Right forelimb (tissue), 1 donor: ENCODE results near the gene ZNF892.

Experiments used
- DNase-seq: peaks from one replicate; pipeline ENCODE4 v3.0.0-alpha.2; 2018

The ZNF892 gene

GRCh38 chr2:95207111-95207961 is at the start of gene ZNF892:
ZNF892 (plus strand) TSS chr2:95207521; CDS start chr2:95207816, 295 bp downstream.
- peak; percentile 94 for DNase-seq

- DNase-seq, result no peak
Observed at GRCh38 chr2:95158441-95158840, 48.9 kb upstream of the ZNF892 start.

GRCh38 chr2:95158891-95159619 is 48.3 kb upstream of the ZNF892 start:
- DNase-seq, result peak; percentile 73

- DNase-seq, result peak; percentile 80
Observed at GRCh38 chr2:95159690-95160449, 47.5 kb upstream of the ZNF892 start, which contains the start of gene ZNF514. ZNF514 (minus strand) TSS chr2:95159848; CDS start chr2:95153253, 6,595 bp downstream.

- DNase-seq, result no peak
Observed at GRCh38 chr2:95165030-95165370, 42.3 kb upstream of the ZNF892 start.

- peak; percentile 97 for DNase-seq
Observed at GRCh38 chr2:95165371-95166064, 41.8 kb upstream of the ZNF892 start, which contains the start of gene ZNF2. ZNF2 (plus strand) TSS chr2:95165809; CDS start chr2:95176227, 10,418 bp downstream.

GRCh38 chr2:95166065-95166763 is 41.1 kb upstream of the ZNF892 start:
- no peak for DNase-seq

GRCh38 chr2:95171902-95172301 is 35.4 kb upstream of the ZNF892 start:
- no peak for DNase-seq

- DNase-seq, result no peak
Observed at GRCh38 chr2:95174031-95174542, 33.2 kb upstream of the ZNF892 start.

- DNase-seq, result no peak
Observed at GRCh38 chr2:95179451-95179850, 27.9 kb upstream of the ZNF892 start.

GRCh38 chr2:95181774-95182173 is 25.5 kb upstream of the ZNF892 start:
- DNase-seq, result no peak

- no peak for DNase-seq
Observed at GRCh38 chr2:95185197-95185596, 22.1 kb upstream of the ZNF892 start.

- no peak for DNase-seq
Observed at GRCh38 chr2:95185973-95186372, 21.3 kb upstream of the ZNF892 start.

- DNase-seq, result peak; percentile 46
Observed at GRCh38 chr2:95192956-95193355, 14.4 kb upstream of the ZNF892 start.

- DNase-seq, result no peak
Observed at GRCh38 chr2:95203911-95204310, 3.4 kb upstream of the ZNF892 start.

- no peak for DNase-seq
Observed at GRCh38 chr2:95204396-95204795, 2.9 kb upstream of the ZNF892 start.

- no peak for DNase-seq
Observed at GRCh38 chr2:95206096-95206495, 1.2 kb upstream of the ZNF892 start.

GRCh38 chr2:95208106-95208505 is 785 bp downstream of the ZNF892 start:
- no peak for DNase-seq

GRCh38 chr2:95215018-95215612 is 7.8 kb downstream of the ZNF892 start:
- no peak for DNase-seq

GRCh38 chr2:95220449-95220848 is 13.1 kb downstream of the ZNF892 start:
- no peak for DNase-seq

- DNase-seq, result no peak
Observed at GRCh38 chr2:95225658-95226057, 18.3 kb downstream of the ZNF892 start.
